Hypothalamus (tissue), 51 donors: ENCODE data around the gene SIPA1L3.

ENCODE experiments used
- DNase-seq, 51 donors: peaks; one replicate each; lab custom pipeline; 2025; lab: John Stamatoyannopoulos, UW

Gene SIPA1L3

DNA sequence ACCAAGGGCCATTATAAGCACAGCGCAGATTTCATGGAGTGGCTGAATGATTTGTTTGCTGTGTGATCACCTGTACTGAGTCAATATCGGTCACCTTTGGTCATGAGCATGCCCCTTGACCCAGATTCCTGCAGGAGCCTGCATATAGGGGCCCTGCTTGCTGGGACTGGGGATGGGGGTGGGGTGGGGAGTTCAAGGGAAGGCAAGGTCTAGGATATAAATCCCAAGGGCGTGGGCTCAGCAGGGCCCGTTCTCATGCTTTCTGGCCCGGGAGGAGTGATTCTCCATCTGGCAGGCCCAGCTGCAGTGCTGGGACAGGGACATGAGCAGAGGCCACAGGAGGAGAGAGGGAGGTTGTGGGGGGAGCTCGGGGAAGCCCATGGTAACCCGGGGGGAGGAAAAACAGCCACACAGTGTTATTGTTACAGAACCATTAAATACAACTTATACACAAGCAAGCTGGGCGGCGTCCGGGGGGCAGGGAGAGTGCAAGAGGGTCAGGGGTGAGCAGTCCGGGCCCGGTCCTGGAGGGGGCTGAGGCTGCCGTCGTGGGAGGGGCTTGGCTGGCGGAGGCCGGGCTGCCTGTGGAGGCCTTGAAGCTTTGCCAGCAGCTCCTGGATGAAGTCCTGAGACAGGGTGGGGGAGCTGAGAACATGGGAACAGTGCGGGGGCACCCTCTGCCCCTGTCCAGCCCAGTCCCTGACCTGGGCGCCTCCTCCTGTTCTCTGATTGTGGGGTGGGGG is 344.0 kb downstream of the SIPA1L3 start:
- DNase-seq = peak in 48 of 51 donors; percentile 21 to 92 (median 64)

DNA sequence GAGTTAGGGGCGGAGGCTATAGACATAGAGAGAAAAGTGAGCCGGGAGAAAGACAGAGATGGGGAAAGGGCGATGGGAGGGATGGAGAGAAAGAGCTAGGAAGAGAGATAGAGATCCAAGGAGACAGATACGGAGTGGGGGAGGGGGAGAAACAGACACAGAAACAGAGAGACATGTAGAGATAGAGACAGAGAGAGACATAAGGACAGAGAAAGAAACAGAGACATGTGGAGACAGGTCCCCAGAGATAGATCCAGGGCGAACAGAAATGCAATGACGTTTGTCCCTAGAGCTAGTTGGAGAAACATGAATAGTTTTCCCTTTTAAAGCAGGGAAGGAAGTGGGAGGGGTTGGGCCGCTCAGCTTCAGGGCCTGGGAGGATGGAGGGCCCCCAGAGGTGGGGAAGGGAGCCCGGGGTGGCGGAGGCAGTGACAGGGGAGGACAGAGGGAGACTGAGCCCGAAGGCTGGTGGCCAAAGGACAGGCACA is 344.6 kb downstream of the SIPA1L3 start:
- peak in 12 of 51 donors; percentile 14 to 72 (median 29) for DNase-seq

DNA sequence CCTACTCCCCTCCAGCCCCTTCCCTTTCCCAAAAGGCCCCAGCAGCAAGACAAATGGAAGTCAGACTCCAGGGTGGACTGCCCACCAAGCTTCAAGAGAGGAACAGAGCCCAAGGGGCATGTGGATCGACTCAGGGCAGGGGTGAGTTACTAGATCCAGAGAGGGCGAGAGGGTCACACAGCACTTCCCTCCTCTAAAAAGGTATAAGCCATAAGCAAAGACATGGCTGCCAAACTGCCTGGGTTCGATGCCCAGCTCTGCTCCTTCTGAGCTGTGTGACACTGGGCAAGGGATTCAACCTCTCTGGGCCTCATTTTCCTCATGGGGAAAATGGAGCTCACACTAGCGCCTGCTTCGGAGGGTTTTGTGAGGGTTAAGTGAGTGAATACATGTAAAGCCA is 345.4 kb downstream of the SIPA1L3 start:
- peak in 1 of 51 donors; percentile 42 for DNase-seq

DNA sequence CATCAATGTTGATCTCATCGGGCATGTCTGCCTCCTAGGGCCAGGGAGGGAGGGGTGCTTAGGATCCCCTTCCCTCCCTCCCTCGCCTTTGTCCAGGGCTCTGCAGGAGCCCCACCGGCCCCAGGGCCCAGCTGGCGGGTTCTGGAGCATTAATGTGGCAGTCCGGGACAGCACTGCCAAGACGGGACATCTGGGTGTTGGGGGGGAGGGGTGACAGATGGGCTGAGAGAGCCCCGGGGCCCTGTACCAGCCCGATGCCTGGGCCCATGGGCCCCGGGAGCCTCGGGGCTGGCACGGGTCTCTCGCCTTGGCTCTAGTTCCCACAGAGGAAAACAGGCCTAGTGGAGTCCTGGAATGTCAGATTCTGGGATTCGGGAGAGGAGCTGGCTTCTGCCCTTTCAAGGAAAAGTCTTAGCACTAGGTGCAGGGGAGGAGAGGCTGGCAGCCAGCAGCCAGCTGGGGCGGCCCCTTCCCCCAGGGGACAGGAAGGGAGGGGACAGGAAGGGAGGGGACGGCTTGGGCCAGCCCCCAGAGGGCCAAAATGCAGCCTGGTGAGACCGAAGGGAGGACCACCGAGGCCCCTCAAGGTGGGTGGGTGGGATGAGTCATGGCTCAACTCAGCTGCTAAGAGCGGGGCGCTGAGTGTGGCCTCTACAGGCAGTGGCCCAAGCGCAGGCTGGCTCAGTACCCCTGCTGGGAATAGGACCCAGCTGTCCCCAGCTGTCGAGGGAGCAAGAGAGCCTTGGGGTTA is 346.1 kb downstream of the SIPA1L3 start:
- peak in 47 of 51 donors; percentile 24 to 95 (median 83) for DNase-seq

DNA sequence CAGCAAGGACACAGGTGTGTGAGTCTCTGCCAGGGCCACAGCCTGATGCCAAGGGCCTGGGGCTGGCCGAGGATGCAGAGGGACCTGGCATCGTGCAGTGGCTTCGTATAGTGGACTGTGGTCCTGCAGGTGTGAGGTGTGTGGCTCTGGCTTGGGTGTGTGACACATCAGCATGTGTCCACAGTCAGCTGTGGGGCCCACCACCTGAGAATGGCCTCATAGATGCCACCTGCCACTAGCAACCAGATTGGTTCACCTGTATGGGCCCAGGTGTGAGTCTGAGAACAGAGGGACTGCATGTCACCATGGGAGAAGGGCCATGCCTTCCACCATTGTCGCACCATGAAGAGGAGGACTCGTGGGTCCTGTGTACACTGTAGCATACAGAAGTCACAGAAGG is 346.8 kb downstream of the SIPA1L3 start:
- peak in 2 of 51 donors; percentile 34 to 75 for DNase-seq

DNA sequence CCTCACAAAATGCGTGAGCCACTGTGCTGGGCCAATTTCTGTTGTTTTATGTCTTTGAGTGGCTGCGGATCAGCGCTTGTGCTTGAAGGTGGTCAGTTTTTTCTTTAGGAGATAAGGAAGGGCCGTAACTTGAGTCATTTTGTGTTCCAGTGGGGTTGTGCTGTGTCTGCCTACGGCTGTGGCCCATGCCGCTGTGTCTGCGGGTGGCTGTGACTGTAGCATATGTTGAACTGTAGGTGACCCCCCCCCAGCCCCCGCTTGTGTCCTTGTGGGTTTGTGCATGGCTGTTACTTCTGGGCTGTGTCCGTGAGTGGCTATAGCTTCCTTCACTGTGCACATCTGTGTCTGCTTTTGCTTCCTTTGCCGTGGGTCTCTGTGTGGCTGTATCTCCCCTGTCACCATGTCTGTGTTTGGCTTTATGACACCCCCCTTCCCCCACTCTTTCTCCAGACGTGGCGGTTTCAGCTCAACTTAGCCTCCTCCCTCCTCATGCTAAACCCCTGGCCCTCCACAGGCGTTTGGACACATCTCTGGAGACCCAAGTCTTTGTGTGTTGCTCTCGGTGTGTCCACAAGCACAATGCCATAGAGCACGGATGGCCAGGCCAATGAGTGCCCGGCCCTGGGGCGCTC is 348.5 kb downstream of the SIPA1L3 start:
- peak in 17 of 51 donors; percentile 18 to 55 (median 38) for DNase-seq
